ENCODE results near the gene WWP2.

Gene WWP2

GRCh38 chr16:69880640-69881133, 118.6 kb downstream of the WWP2 start:
- Histone ChIP-seq H3K9ac (ENCODE audit: low read depth, low read length, poor library complexity, severe bottlenecking) (no peak overlapping the region), H2AFZ (ENCODE audit: low read length) (no peak overlapping the region), H3K36me3 (ENCODE audit: insufficient read depth, low read length) (peaks cover 17% of the 10 kb centered on the region; the same call in 1 of the 2 replicates), H3K4me2 (ENCODE audit: low read depth, low read length, poor library complexity, severe bottlenecking) (no peak overlapping the region), H4K20me1 (ENCODE audit: insufficient read depth, low read length, poor library complexity, severe bottlenecking) (no peaks in the 10 kb centered on the region), H3K79me2 (ENCODE audit: insufficient read depth, low read length) (no peaks in the 10 kb centered on the region), H3K4me3 (ENCODE audit: low read length, poor library complexity, severe bottlenecking) (no peak overlapping the region), H3K27me3 (ENCODE audit: insufficient read depth, low read length, poor library complexity, severe bottlenecking) (no peaks in the 10 kb centered on the region), H3K4me1 (ENCODE audit: insufficient read depth, low read length, poor library complexity, severe bottlenecking) (no peaks in the 10 kb centered on the region), H3K9me2 (replicated peaks; ENCODE audit: low read depth, low read length) (no peaks in the 10 kb centered on the region), H3F3A (ENCODE audit: low read depth) (no peaks in the 10 kb centered on the region), H3K9me3 (ENCODE audit: insufficient read depth, low read depth, low read length) (peaks cover 8% of the 10 kb centered on the region; the same call in 1 of the 2 replicates)
- TF ChIP-seq CTCF (conservative IDR thresholded peaks at IDR 0.05; ENCODE audit: low read length) (no peak), EZH2phosphoT487 (IDR thresholded peaks at IDR 0.05; ENCODE audit: borderline replicate concordance) (no peak)

DNA sequence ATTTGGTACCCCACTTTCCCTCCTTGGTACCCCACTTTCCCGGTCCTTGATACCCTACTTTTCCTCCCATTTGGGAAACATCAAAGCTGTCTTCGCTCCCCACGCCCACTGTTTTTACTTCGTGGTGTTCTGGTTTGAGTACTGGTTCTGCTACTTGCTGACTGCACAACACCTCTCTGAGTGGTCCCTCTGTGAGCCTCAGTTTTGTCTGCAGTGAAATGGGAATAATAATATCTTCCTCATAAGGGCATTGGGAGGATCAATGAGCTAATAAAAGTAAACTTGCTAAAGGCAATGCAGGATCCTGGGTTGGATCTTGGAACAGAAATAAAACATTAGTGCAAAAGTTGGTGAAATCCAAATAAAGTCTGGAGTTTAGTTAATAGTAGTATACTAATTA, 119.0 kb downstream of the WWP2 start:
- H3K27me3 ChIP-seq (ENCODE audit: insufficient read depth, low read length, poor library complexity, severe bottlenecking): no peaks in the 10 kb centered on the region
- no peak overlapping the region for H2AFZ ChIP-seq (ENCODE audit: low read length)
- H3K4me1 ChIP-seq (ENCODE audit: insufficient read depth, low read length, poor library complexity, severe bottlenecking): no peaks in the 10 kb centered on the region
- no peaks in the 10 kb centered on the region for H3F3A ChIP-seq (ENCODE audit: low read depth)
- peaks cover 8% of the 10 kb centered on the region; the same call in 1 of the 2 replicates for H3K9me3 ChIP-seq (ENCODE audit: insufficient read depth, low read depth, low read length)
- H3K79me2 ChIP-seq (ENCODE audit: insufficient read depth, low read length): no peaks in the 10 kb centered on the region
- H3K4me2 ChIP-seq (ENCODE audit: low read depth, low read length, poor library complexity, severe bottlenecking): no peak overlapping the region
- no peak for TF ChIP-seq EZH2phosphoT487 (IDR thresholded peaks at IDR 0.05; ENCODE audit: borderline replicate concordance)
- no peak for TF ChIP-seq CTCF (conservative IDR thresholded peaks at IDR 0.05; ENCODE audit: low read length)
- no peak overlapping the region for H3K4me3 ChIP-seq (ENCODE audit: low read length, poor library complexity, severe bottlenecking)
- no peaks in the 10 kb centered on the region for H3K9me2 ChIP-seq (replicated peaks; ENCODE audit: low read depth, low read length)
- peaks cover 17% of the 10 kb centered on the region; the same call in 1 of the 2 replicates for H3K36me3 ChIP-seq (ENCODE audit: insufficient read depth, low read length)
- no peak overlapping the region for H3K9ac ChIP-seq (ENCODE audit: low read depth, low read length, poor library complexity, severe bottlenecking)
- H4K20me1 ChIP-seq (ENCODE audit: insufficient read depth, low read length, poor library complexity, severe bottlenecking): no peaks in the 10 kb centered on the region

GRCh38 chr16:69883744-69884143, 121.6 kb downstream of the WWP2 start:
- Histone ChIP-seq H3F3A (ENCODE audit: low read depth) (no peaks in the 10 kb centered on the region), H3K27me3 (ENCODE audit: insufficient read depth, low read length, poor library complexity, severe bottlenecking) (no peaks in the 10 kb centered on the region), H3K9me3 (ENCODE audit: insufficient read depth, low read depth, low read length) (peaks cover 4% of the 10 kb centered on the region; the same call in 1 of the 2 replicates), H3K4me1 (ENCODE audit: insufficient read depth, low read length, poor library complexity, severe bottlenecking) (no peaks in the 10 kb centered on the region), H3K9me2 (replicated peaks; ENCODE audit: low read depth, low read length) (no peaks in the 10 kb centered on the region), H3K4me3 (ENCODE audit: low read length, poor library complexity, severe bottlenecking) (no peak overlapping the region), H3K9ac (ENCODE audit: low read depth, low read length, poor library complexity, severe bottlenecking) (no peak overlapping the region), H3K4me2 (ENCODE audit: low read depth, low read length, poor library complexity, severe bottlenecking) (no peak overlapping the region), H2AFZ (ENCODE audit: low read length) (no peak overlapping the region), H4K20me1 (ENCODE audit: insufficient read depth, low read length, poor library complexity, severe bottlenecking) (no peaks in the 10 kb centered on the region), H3K36me3 (ENCODE audit: insufficient read depth, low read length) (peaks cover 15% of the 10 kb centered on the region; the same call in 1 of the 2 replicates), H3K79me2 (ENCODE audit: insufficient read depth, low read length) (no peaks in the 10 kb centered on the region)
- no peak for TF ChIP-seq EZH2phosphoT487 (IDR thresholded peaks at IDR 0.05; ENCODE audit: borderline replicate concordance)
- TF ChIP-seq CTCF (conservative IDR thresholded peaks at IDR 0.05; ENCODE audit: low read length): no peak
